GM18868 (cell line): Measurements from ENCODE around the gene LUC7L.
"Not testable (repeated sequence)": the region's sequence is repeated elsewhere in the genome, so short reads cannot be mapped to it uniquely, and the experiment has no call there.

Source experiments
- ATAC-seq: cut with Tn5 transposase; IDR thresholded peaks from one replicate; pipeline ENCODE4 v1.9.1; 2021; ENCODE audit warnings: mild to moderate bottlenecking, moderate library complexity; ENCODE audit not compliant: unreplicated experiment

LUC7L gene

DNA sequence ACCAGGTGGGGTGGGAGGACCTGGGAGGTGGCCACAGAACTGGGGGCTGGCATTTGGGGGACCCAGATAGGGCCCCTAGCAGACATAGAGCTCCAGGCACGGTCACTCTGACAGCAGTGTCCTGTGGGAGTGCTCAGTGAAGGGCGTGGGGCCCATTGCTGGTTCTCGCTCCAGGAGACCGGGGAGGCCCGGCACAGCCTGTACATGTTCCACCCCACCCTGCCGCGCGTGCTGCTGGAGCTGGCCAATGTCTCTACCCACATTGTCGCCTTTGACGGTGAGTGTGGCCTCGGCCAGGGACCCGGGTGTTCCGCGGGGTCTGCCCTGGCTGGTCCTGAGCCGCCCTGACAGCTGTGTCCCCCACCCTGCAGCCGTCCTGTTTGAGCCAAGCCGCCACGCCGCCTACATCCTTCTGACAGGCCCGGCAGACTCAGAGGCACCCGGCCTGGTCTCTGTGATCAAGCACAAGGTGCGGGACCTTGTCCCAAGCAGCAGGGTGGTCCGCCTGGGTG is 35.2 kb upstream of the LUC7L start:
- ATAC-seq = no peak

DNA sequence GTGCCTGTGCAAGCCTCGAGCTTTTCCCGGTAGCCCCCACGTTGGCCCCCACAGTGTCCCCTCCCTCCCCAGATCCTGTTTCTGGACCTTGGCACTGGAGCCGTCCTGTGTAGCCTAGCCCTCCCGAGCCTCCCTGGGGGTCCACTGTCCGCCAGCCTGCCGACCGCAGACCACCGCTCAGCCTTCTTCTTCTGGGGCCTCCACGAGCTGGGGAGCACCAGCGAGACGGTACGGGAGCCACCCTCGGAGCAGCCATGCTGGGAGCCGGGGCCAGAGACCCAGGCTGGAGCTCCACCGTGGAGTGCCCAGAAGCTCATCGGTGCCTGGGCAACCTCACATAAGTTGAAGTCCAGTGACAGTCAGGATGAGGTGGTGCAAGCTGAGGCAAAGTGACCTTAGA is 34.7 kb upstream of the LUC7L start:
- ATAC-seq = no peak

DNA sequence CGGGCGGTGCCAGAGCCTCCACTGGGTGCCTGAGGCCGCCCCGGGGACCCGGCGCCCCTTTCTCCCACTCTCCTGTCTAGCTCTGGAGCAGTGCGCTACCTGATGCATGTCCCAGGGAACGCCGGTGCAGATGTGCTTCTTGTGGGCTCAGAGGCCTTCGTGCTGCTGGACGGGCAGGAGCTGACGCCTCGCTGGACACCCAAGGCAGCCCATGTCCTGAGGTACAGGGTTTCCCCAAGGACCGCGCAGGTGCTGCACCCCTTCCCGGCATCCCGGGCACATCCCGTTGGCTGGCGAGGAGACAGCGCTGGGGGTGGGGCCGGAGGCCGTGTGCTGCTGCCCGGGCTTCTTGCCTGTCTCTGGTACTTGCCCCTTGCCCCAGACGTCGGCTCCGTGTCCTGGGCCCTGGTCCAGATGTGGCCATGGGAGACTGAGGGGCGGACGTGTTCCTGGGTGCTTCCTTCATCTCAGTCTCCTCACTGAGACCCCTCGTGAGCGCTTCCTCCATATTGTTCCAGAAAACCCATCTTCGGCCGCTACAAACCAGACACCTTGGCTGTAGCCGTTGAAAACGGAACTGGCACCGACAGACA is 34.0 kb upstream of the LUC7L start:
- no peak for ATAC-seq

DNA sequence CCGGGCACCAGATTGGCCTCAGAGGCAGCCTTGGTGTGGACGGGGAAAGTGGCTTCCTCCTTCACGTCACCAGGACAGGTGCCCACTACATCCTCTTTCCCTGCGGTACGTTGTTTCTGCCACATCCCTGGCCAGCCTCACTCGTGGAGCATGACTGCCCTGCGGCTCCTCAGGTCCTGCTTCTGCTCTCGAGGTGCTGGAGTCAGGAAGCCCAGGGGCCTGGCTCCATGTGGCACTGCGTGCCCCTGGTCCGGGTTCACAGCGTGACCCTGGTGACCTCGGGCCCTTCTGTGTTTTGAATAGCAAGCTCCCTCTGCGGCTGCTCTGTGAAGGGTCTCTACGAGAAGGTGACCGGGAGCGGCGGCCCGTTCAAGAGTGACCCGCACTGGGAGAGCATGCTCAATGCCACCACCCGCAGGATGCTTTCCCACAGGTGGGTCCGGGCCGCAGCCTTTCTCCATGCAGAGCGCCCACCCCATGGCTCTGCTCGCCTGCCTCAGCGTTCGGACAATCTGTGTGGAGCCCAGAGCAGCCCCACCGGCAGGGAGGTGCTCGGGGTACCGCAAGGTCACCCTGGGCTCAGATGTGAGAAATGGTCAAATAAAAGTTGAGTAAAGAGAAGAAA is 33.0 kb upstream of the LUC7L start:
- ATAC-seq = no peak

DNA sequence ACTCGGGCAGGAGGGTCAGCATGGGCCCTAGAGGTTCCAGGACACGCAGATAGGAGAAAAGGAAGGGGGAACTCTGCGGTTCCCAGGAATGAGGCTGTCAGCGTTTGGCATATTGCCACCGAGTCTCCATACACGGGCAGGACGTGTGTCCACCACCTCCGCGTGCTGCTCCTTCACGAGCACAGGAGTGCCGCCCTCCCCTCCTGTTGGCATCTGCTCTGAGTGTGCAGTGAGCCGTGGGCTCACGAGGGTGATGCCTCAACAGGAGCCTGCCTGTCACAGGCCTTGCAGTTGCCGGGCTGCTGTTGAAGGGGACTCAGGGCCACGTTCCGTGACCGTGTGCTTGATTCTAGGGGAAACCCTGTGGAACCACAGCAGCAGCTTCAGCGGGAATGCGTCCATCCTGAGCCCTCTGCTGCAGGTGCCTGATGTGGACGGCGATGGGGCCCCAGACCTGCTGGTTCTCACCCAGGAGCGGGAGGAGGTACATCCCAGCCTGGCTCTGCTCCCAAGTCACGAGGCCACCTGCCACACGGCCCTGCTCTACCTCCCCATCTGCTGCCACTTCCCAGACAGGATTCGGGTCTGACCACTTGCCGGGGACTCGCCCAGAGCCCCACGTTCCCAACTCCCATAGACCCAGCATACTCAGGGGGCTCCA is 31.9 kb upstream of the LUC7L start:
- no peak for ATAC-seq

DNA sequence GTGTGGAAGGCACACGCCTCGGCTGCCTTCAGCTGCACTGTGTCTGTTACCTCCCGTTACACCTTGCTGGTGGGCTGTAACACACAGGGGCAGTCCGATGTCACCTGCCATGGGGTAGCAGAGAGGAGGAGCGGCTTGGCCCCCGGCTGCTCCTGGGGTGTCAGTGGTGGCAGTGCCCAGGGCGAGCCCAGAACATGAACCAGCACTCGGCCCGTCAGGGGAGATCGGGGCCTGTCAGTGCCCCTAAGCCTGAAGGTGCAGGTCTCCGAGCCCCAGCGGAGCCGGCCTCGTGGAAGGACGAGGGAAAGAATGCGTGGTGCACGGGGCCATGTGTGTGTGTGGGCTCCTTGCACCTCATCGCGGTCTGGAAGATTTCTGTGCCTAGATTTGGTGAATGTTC is 31.1 kb upstream of the LUC7L start:
- ATAC-seq = no peak

DNA sequence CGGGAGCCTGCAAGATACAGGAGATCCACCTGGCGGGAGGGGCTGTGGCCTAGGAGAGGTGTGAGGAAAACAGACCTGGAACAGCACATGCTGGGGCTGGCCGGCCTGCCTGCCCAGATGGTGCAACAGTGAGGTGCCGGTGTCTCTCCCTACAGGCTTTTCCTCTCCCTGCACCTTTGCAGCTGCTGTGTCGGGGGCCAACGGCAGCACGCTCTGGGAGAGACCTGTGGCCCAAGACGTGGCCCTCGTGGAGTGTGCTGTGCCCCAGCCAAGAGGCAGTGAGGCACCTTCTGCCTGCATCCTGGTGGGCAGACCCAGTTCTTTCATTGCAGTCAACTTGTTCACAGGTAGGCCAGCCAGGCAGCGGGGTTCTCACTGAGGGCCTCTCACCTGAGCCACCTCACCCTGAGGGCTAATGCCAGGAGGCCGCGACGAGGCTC is 30.6 kb upstream of the LUC7L start:
- no peak for ATAC-seq

DNA sequence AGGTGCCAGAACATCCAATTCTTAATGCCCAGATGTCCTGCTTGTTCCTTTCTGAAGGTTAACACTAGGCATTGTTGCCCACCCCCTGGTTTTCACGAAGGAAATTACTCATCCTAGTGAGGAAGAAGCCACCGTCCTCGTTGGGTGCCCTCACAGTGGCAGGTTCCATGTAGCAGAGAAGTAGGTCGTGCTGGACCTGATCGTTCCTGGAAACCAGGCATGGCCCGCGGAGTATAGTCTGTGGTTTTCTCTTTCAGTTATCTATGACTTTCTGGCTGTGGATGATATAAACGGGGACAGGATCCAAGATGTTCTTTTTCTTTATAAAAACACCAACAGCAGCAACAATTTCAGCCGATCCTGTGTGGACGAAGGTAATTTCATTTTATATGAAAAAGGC is 30.0 kb upstream of the LUC7L start:
- ATAC-seq = no peak

DNA sequence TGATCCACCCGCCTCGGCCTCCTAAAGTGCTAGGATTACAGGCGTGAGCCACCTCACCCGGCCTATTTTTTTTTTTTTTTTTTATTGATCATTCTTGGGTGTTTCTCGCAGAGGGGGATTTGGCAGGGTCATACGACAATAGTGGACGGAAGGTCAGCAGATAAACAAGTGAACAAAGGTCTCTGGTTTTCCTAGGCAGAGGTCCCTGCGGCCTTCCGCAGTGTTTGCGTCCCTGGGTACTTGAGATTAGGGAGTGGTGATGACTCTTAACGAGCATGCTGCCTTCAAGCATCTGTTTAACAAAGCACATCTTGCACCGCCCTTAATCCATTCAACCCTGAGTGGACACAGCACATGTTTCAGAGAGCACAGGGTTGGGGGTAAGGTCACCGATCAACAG is 28.8 kb upstream of the LUC7L start:
- ATAC-seq = not testable (repeated sequence)

DNA sequence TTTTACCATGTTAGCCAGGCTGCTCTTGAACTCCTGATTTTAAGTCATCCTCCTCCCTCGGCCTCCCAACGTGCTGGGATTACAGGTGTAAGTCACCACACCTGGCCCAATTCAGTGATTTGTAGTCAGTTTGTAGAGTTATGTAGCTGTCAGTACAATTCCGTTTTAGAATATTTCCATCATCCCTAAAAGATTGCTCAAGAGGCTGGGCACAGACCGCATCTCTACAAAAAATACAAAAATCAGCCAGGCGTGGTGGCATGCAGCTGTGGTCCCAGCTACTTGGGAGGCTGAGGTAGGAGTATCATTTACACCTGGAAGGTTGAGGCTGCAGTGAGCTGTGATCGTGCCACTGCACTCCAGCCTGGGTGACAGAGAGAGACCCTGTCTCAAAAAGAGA is 25.9 kb upstream of the LUC7L start:
- ATAC-seq = no peak

DNA sequence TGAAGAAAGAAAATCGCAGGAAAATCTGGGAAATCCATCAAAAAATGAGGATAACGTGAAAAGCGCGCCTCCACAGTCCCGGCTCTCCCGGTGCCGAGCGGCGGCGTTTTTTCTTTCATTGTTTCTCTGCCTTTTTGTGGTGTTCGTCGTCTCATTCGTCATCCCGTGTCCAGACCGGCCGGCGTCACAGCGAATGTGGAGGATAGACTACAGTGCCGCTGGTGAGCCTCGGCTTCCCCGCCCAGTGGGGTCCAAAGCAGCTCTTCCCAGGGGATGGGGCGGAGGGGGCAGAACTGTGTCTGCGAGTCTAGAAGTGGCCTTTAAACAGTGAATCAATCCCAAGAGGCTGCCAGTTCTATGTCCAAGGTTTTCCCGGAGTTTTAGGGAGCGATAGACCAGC is 25.2 kb upstream of the LUC7L start:
- no peak for ATAC-seq

DNA sequence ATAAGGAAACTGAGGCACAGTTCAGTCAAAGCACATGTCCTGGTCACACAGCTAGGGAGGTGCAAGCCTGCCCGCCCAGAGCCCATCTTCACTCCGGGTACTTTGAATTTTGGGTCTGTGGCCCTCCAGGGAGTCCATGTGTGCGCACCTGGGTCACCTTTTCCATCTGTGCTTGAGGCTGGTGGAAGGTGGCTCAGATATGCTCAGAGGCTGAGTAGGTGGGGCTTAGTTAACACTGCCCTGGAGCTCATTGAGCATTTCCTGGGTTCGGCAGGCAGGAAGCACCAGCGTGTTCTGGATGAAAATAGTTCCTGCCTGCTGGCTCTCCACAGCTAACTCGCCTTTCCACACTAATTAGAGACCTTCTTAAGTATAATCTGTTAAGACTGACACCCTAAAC is 24.6 kb upstream of the LUC7L start:
- no peak for ATAC-seq

DNA sequence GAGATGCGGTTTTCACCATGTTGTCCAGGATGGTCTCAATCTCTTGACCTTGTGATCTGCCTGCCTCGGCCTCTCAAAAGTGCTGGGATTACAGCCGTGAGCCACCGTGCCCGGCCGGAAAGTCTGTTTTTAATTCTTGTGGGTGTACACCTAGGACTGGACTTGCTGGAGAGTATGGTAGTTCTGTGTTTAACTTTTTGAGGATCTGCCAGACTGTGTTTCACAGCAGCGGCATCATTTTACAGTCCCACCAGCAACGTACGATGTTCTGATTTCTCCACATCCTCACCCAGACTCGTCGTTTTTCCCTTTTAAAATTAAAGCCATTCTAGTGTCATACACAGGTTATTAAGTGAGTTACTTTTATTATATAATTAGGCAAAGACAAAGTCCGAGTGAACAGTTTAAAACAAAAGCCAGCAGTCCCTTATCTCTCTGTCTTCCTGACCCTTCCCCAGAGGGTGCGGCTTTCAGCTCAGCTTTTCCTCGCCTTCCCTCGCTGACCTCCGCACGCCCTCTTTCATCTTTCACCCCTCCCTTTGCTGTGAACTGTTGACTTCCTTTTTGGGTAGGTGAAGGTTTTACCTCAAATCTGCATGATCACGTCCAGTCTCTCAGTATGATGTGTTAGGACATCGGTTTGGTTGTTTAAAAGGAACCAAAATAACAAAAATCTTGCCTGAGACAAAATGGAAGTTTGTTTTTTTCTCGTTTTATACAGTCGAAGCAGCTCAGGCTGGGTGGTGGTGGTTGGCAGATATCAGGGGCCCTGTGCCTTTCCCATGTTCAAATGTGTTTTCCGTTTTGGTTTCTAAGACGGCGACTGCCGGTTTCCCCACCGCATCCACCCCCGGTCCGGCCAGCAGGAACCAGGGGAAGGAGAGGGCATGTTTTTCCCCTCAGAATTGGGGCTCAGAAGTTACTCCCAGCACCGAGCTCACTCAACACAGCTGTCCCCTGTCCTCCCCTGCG is 23.4 kb upstream of the LUC7L start:
- ATAC-seq = no peak

DNA sequence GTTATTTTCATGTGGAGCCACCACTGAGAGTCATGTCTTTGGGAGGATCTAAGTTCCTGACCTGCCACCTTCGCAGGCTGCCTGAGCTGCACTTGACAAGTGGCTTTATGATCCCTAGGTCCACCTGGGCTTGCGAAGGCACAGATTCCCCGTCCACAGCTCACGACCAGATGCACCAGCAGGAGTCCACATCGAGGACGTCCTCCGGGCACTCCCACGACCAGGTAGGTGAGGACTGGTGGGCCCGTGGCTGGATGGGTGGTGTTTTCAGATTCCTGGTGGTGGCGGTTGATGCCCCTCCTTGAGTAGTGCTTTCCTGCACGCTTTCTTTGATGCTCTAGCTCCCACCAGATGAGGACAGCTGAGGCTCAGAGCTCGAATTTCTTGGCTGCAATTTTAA is 20.2 kb upstream of the LUC7L start:
- no peak for ATAC-seq

DNA sequence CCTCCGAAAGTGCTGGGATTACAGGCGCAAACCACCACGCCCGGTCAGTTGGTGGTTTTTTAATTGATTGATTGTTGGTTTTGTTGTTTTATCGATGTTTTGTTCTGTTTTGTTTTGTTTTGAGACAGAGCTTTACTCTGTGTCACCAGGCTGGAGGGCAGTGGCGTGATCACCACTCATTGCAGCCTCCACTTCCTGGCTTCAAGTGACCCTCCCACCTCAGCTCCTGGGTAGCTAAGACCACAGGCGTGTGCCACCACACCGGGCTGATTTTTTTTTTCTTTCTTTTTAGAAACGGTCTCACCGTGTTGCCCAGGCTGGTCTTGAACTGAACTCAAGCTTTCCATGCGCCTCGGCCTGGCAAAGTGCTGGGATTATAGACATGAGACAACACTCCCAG is 17.8 kb upstream of the LUC7L start:
- ATAC-seq = no peak

DNA sequence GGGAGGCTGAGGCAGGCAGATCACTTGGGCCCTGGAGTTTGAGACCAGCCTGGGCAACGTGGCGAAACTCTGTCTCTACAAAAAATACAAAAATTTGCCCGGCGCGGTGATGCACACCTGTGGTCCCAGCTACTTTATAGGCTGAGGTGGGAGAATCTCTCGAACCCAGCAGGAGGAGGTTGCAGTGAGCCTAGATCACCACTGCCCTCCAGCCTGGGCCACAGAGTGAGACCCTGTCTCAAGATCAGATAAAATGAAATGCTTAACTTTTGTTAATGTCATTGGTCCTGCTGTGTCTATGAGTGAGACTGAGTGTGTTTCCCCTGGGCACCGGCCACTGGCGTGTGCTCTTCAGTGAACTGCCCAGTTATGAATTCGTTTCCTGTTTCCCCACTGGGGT is 15.9 kb upstream of the LUC7L start:
- ATAC-seq = no peak

DNA sequence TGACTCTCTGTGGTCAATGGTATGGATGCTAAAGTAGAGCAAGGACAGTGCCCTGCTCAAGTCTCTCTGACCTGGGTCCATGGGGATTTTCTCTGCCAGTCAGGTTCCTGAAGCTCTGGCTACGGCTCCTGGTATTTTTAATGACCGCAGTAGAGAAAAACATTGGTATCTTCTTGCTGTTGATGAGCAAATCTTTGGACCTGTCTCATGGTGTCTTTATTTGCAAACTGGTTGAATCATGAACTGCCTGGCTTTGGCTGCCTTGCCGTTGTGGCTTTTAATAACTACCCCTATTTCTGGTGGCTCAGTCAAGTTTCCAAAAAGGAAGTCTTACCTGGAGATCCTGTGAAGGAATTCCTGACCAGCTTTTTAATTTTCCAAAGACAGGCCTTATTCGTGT is 14.1 kb upstream of the LUC7L start:
- ATAC-seq = no peak

DNA sequence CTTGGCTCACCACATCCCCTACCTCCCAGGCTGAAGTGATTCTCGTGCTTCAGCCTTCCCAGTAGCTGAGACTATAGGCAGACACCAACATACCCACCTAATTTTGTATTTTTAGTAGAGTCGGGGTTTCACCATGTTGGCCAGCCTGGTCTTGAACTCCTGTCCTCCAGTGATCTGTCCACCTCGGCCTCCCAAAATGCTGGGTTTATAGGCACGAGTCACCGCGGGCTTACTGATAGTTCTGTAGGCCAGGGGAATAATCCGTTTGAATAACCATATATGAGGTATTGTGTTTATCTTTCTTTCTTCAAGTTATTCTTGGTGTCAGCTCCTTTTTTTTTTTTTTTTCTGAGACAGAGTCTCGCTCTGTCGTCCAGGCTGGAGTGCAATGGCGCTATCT is 13.0 kb upstream of the LUC7L start:
- ATAC-seq = no peak

DNA sequence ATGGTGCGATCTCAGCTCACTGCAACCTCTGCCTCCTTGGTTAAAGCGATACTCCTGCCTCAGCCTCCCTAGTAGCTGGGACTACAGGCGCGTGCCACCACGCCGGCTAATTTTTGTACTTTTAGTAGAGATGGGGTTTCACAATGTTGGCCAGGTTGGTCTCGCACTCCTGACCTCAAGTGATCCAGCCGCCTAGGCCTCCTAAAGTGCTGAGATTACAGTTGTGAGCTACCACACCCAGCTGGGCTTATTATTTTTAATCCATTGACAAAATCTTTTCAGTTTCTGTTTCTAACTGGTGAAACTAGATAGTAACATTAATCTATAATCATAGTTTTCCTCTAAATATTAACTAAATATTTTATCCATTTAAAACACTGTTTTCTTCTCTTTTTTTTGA is 11.3 kb upstream of the LUC7L start:
- no peak for ATAC-seq

DNA sequence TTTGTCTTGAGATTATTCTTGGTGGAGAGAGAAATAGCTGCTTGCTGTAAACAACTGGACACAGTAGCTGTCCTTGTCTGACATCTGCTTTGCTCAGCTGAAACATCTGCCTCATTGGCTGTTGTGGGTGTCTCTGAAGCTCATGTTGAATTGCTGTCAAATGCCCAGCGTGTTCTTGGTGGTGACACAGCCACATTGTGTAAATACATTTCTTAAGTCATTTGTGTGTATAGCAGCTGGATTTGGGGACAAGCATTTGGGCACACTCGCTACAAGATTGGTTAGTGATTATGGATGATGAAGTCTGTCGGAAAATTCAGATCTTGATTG is 10.7 kb upstream of the LUC7L start:
- ATAC-seq = no peak
